DND-41 (cell line): Measurements from ENCODE around the gene SEC16A.
"Not testable (repeated sequence)": the region's sequence is repeated elsewhere in the genome, so short reads cannot be mapped to it uniquely, and the experiment has no call there.

ENCODE experiments used
- ATAC-seq: fragments of 200-7000 bp; cut with Tn5 transposase; 3 replicates; pipeline ENCODE4 v1.9.1; 2021; ENCODE audit warnings: low read depth; ENCODE audit not compliant: insufficient read depth
- DNase-seq: peaks from one replicate; pipeline ENCODE4 v3.0.0-alpha.2; 2020
- H2AFZ ChIP-seq: 2 replicates; pipeline ENCODE4 v1.6.0; 2012; ENCODE audit warnings: low read depth, low read length
- H3K27ac ChIP-seq: 2 replicates; pipeline ENCODE4 v1.5.1; 2012; ENCODE audit warnings: low read length, inconsistent platforms
- H3K27me3 ChIP-seq: fragments of 200-600 bp; sonication (generic); 2 replicates; pipeline ENCODE4 v1.6.0; 2012; ENCODE audit warnings: low read length, mild to moderate bottlenecking, inconsistent platforms; ENCODE audit not compliant: insufficient read depth, poor library complexity
- H3K36me3 ChIP-seq: 2 replicates; pipeline ENCODE4 v1.5.1; 2012; ENCODE audit warnings: low read length, inconsistent platforms; ENCODE audit not compliant: insufficient read depth
- H3K4me1 ChIP-seq: 2 replicates; pipeline ENCODE4 v1.5.1; 2012; ENCODE audit warnings: mild to moderate bottlenecking, low read length; ENCODE audit not compliant: insufficient read depth
- H3K4me2 ChIP-seq: 2 replicates; pipeline ENCODE4 v1.6.0; 2012; ENCODE audit warnings: mild to moderate bottlenecking, moderate library complexity, low read length, inconsistent platforms; ENCODE audit not compliant: insufficient read depth
- H3K4me3 ChIP-seq, 2 experiments: fragments of 200-600 bp in 1 of 2; shearing (Covaris generic) in 1 of 2; 2 replicates each; pipeline ENCODE4 v1.5.1; 2012 to 2016; ENCODE audit warnings: inconsistent platforms in 2 of 2, low read length in 2 of 2, mild to moderate bottlenecking in 2 of 2, low read depth in 1 of 2, moderate library complexity in 1 of 2
- H3K79me2 ChIP-seq: 2 replicates; pipeline ENCODE4 v1.6.0; 2012; ENCODE audit warnings: low read length, inconsistent platforms; ENCODE audit not compliant: insufficient read depth
- H3K9ac ChIP-seq: 2 replicates; pipeline ENCODE4 v1.6.0; 2012; ENCODE audit warnings: low read depth, mild to moderate bottlenecking, inconsistent platforms, low read length, moderate library complexity
- H3K9me3 ChIP-seq: 2 replicates; pipeline ENCODE4 v1.5.1; 2012; ENCODE audit warnings: low read length, moderate library complexity, mild to moderate bottlenecking, inconsistent platforms; ENCODE audit not compliant: insufficient read depth, severe bottlenecking
- H4K20me1 ChIP-seq: 2 replicates; pipeline ENCODE4 v1.6.0; 2012; ENCODE audit warnings: low read length; ENCODE audit not compliant: insufficient read depth
- EZH2 ChIP-seq: IDR thresholded peaks from 3 replicates; pipeline ENCODE4 v1.6.1; 2012; ENCODE audit warnings: borderline replicate concordance, low read depth, mild to moderate bottlenecking, moderate library complexity, low read length, inconsistent platforms; ENCODE audit not compliant: severe bottlenecking
- TF ChIP-seq, protein P1 (sequence below): IDR thresholded peaks from 2 replicates; pipeline ENCODE4 v1.5.1; 2012; ENCODE audit warnings: borderline replicate concordance, low read length, moderate library complexity, mild to moderate bottlenecking; ENCODE audit not compliant: poor library complexity, severe bottlenecking; ENCODE audit errors: extremely low read depth

Gene SEC16A

DNA sequence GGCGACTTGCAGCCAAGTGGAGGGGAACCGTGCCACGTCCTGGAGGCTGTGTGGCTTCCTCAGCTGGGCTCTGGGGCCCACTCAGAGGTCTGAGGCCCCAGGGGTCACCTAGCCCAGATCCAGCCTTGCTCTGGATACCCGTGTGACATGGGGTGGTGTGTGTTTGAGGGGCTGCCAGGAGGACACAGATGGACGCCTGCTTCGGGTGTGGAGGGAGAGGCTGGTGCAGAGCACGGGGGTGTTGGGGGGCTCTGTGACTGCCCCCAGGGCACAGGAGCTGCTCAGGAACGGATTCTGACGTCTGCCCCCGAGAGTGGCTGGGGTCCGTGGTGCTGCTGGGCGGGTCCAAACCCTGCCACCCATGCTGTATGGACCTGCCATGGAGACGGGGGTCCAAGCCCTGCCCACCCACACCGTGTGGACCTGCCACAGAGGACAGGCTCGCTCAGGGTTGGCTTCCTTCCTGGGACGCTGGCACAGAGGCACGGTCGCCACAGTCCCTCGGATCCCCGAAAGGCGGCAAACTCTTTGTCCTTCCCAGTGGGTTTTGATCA is 53.7 kb downstream of the SEC16A start:
- H3K36me3 ChIP-seq, result peaks cover 54% of the 10 kb centered on the region
- TF ChIP-seq, protein P1, sequence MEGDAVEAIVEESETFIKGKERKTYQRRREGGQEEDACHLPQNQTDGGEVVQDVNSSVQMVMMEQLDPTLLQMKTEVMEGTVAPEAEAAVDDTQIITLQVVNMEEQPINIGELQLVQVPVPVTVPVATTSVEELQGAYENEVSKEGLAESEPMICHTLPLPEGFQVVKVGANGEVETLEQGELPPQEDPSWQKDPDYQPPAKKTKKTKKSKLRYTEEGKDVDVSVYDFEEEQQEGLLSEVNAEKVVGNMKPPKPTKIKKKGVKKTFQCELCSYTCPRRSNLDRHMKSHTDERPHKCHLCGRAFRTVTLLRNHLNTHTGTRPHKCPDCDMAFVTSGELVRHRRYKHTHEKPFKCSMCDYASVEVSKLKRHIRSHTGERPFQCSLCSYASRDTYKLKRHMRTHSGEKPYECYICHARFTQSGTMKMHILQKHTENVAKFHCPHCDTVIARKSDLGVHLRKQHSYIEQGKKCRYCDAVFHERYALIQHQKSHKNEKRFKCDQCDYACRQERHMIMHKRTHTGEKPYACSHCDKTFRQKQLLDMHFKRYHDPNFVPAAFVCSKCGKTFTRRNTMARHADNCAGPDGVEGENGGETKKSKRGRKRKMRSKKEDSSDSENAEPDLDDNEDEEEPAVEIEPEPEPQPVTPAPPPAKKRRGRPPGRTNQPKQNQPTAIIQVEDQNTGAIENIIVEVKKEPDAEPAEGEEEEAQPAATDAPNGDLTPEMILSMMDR, result no peak
- TF ChIP-seq EZH2, result no peak
- peak; percentile 14; the same call in 1 of the 3 replicates for ATAC-seq

DNA sequence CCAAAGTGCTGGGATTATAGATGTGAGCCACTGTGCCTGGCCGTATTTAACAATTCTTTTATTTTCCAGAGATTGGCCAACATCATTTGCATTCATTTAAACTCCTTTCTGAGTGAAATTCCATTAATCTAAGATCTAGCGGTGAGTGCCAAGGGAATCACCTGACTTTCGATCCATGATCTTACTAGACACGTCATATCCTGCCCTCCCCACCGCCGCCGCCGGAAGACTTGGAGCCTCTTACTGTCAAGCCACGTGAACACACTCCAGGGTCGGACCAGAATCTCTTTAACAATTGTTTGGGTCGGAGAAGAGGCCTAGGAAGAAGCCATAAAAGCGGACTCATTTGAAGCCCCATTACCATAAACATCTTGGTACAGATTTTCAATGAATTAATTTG is 56.1 kb downstream of the SEC16A start:
- H3K79me2 ChIP-seq, result no peaks in the 10 kb centered on the region
- no peak overlapping the region for H3K9ac ChIP-seq
- no peak for DNase-seq
- no peaks in the 10 kb centered on the region for H3K9me3 ChIP-seq
- peaks cover 3% of the 10 kb centered on the region; the same call in 1 of the 2 replicates for H4K20me1 ChIP-seq
- no peaks in the 10 kb centered on the region for H3K27me3 ChIP-seq
- TF ChIP-seq, protein P1, result no peak
- TF ChIP-seq EZH2, result no peak
- no peaks in the 10 kb centered on the region for H3K4me1 ChIP-seq
- H3K4me2 ChIP-seq, result no peak overlapping the region
- peaks cover 52% of the 10 kb centered on the region for H3K36me3 ChIP-seq
- no peak for ATAC-seq
- no peak overlapping the region for H2AFZ ChIP-seq
- no peak overlapping the region for H3K27ac ChIP-seq
- no peak overlapping the region for H3K4me3 ChIP-seq

More for the DNA sequence above, 53.7 kb downstream of the SEC16A start:
- no peaks in the 10 kb centered on the region for H3K27me3 ChIP-seq
- H4K20me1 ChIP-seq, result peaks cover 5% of the 10 kb centered on the region; the same call in 1 of the 2 replicates
- no peaks in the 10 kb centered on the region for H3K9me3 ChIP-seq
- no peak overlapping the region for H3K27ac ChIP-seq
- no peak overlapping the region for H3K9ac ChIP-seq
- no peaks in the 10 kb centered on the region for H3K4me1 ChIP-seq
- no peak for DNase-seq
- no peak overlapping the region for H2AFZ ChIP-seq
- 0 out of 2 replicates have a peak, but pooled peaks cover 5% of the 10 kb centered on the region for H3K79me2 ChIP-seq
- no peak overlapping the region for H3K4me2 ChIP-seq
- no peak overlapping the region for H3K4me3 ChIP-seq

DNA sequence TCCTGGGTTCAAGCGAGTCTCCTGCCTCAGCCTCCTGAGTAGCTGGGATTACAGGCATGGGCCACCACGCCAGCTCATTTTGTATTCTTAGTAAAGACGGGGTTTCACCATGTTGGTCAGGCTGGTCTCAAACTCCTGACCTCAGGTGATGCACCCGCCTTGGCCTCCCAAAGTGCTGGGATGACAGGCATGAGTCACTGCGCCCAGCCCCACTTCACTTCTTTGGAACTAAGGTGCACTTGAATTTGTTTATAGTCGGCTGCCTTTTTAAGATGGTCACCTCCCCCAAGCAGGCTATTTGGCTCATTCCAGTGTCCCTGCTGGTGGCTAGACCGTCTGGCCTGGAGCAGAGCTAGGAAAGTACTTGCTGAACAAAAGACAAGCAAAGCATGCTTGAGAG is 57.5 kb downstream of the SEC16A start:
- not testable (repeated sequence) for H3K9ac ChIP-seq, DNase-seq, H3K4me1 ChIP-seq, ATAC-seq, H3K4me3 ChIP-seq, H2AFZ ChIP-seq, H3K79me2 ChIP-seq, H3K27me3 ChIP-seq, H4K20me1 ChIP-seq, H3K27ac ChIP-seq, H3K4me2 ChIP-seq, H3K9me3 ChIP-seq
- H3K36me3 ChIP-seq, result peaks cover 55% of the 10 kb centered on the region

DNA sequence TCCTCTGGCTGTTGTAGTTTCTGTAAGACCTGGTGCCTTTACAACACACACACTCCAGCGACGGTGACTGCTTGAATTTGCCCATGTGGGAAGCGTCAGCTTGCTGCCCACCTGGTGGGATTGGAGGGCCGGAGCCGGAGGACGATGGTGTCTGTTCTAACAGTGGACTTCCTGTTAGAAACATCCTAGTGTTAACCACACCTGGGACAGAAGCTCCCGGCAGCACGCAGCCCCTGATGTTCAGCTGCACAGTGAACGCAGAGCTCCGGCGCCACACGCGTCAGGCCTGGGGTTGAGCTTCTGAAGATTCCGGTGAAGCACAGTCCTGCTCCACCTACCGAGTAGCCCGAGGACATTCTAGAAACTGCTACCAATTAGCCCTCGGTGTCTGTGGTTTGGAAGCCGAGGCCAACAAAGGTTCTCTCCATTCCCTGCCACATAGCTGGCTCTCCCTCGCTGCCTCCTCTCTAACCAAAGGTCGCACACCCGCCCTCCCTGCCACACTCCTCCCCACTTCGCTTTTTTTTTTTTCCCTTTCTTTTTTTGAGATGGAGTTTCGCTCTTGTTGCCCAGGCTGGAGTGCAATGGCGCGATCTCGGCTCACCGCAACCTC is 58.0 kb downstream of the SEC16A start:
- Histone ChIP-seq H3K4me1 (no peaks in the 10 kb centered on the region), H3K79me2 (no peaks in the 10 kb centered on the region), H4K20me1 (peaks cover 3% of the 10 kb centered on the region; the same call in 1 of the 2 replicates), H3K9me3 (no peaks in the 10 kb centered on the region), H3K27ac (no peak overlapping the region), H3K4me2 (no peak overlapping the region), H3K27me3 (no peaks in the 10 kb centered on the region), H3K9ac (no peak overlapping the region), H2AFZ (no peak overlapping the region), H3K4me3 (no peak overlapping the region), H3K36me3 (peaks cover 55% of the 10 kb centered on the region)
- TF ChIP-seq, protein P1, result no peak
- no peak for TF ChIP-seq EZH2
- ATAC-seq, result no peak
- DNase-seq, result no peak
